ENCODE results near the gene TTPAL.
"Not testable (repeated sequence)": the region's sequence is repeated elsewhere in the genome, so short reads cannot be mapped to it uniquely, and the experiment has no call there.

Gene TTPAL

DNA sequence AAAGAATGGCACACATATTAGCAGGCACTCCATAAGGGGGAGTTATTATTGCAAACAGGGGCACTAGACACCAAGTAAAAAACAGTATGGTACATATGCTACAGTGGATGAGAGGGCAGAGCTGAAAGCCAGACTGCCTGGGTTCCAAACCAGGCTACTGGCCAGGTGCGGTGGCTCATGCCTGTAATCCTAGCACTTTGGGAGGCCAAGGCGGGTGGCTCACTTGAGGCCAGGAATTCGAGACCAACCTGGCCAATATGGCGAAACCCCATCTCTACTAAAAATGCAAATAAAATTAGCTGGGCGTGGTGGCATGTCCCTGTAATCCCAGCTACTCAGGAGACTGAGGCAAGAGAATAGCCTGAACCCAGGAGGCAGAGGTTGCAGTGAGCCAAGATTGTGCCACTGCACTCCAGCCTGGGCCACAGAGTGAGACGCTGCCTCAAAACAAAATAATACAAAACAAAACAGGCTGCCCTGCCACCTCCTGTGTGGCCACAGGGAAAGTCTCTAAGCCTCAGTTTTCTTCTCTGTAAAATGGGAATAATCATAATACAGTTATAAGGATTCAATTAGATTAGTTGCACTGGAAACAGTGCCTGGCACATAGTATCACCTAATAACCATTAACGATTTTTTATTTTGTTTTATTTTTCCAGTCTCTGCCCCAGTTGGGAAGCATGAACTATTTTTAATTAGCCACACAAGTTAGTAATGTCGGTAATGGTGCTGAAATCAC, 7.5 kb upstream of the TTPAL start:
- no peak for DNase-seq (ENCODE audit: low read depth in 2 of 2)

DNA sequence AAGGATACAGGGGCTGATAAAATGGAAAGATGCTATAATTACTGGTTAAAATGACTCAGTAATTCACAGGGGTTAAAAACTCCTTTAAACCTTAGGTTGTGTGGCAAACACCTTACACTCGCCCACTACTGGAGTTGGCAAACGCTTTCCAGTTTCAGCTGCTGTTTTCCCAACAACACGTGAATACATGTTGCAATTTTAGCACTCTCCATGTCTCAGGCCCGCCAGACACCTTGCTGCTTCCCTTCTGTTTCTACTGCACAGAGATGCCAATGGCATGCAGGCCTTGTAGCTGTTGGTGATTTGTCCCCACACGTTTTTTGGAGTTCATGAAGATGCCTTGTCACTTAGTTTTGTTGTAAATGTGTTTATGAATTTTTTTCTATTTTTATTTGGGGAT, 5.3 kb upstream of the TTPAL start:
- DNase-seq (ENCODE audit: low read depth in 2 of 2) = no peak

DNA sequence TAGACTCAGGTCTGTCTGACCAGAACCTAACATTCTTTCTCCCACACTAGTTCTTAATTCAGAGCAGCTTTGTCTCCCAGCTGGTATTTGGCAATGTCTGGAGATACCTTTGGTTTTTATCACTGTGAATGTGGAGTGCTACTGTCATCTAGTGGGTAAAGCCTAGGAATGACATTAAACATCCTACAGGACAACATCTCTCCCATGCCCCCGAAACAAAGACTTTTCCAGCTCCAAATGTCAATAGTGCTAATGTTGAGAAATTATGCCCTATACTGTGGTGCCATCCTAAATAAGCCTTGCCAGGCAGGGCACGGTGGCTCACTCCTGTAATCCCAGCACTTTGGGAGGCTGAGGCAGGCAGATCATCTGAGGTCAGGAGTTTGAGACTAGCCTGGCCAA, 4.2 kb upstream of the TTPAL start:
- peak; percentile 36 to 39 for DNase-seq (ENCODE audit: low read depth in 2 of 2)

DNA sequence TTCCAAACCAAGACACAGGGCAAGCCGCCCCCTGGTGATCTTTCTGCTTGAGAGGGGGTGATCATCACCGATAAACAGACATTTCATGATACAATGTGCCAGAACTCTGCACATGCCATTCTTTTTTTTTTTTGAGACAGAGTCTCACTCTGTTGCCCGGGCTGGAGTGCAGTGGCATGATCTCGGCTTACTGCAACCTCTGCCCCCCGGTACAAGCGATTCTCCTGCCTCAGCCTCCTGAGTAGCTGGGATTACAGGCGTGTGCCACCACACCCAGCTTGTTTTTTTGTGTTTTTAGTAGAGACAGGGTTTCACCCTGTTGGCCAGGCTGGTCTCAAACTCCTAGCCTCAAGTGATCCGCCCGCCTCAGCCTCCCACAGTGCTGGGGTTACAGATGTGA, 3.4 kb upstream of the TTPAL start:
- not testable (repeated sequence) for DNase-seq (ENCODE audit: low read depth in 2 of 2)

DNA sequence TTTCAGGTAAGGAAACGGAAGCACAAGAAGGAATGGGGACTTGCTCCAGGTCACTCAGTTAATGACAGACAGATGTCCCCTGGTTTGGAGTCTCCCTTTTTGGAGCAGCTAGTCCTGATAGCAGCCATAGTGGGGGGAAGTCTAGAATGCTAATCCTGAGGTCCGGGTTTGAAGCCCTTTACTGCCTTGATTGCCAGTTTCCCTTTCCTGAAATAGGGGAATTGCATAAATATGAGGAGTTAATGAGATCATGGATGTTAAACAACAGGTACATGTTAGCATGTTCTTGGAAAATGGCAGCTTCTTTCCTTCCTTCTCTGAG, 341 bp upstream of the TTPAL start:
- DNase-seq (ENCODE audit: low read depth in 2 of 2) = no peak

DNA sequence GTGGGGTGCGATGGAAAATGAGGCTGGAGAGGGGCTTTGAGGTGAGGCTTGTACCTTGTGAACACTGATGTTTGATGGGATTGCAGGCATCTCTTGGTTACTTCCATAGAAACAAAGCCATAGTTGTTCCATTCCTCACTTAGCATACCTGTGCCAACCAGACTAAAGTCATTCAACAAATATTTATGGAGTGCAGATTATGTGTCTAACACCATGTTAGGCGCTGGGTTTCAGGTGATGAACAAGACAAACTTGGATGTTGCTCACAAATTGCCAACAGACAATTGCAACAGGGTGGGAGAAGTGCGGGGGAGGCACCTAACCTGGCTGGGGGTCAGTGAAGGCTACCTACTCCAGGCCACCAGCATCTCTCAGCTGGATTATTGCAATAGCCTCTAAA, 1.5 kb downstream of the TTPAL start:
- DNase-seq (ENCODE audit: low read depth in 2 of 2) = no peak

DNA sequence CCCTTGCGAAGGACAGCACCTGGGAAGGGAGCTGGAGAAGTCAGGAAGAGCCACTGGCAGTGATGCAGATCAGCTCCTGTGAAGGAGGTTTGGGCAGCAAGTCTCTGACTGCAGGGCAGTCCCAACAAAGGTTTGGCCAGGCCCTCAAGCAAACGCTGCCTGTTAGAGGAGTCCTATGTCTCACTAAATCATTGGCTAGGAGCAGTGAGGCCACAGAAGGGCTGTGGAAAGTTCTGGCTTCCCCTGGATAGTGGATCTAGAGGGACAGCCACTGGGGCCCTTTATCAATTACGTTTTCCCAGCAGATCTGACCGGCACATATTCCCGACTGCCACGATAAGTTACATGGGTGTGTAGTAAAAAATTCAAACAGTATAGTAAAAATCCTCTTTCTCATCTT, 2.5 kb downstream of the TTPAL start:
- DNase-seq (ENCODE audit: low read depth in 2 of 2) = no peak

DNA sequence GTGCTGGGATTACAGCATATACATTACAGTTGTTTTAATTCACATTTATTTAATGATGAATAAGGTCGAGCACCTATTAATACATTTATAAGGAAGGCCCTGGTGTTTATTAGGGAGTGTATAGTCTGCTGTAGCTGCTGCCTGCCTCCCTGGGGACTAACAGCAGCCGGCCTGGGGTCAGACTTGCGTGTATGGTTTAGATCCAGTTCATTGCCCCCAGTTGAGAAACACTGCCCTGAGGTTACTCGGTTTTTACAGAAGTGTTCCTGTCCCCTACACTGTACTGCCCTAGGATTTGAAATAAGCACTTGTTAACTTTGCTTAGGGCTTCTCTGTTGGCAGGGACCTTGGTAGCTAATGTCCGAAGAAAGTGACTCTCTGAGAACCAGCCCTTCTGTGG, 4.0 kb downstream of the TTPAL start:
- DNase-seq (ENCODE audit: low read depth in 2 of 2) = no peak

DNA sequence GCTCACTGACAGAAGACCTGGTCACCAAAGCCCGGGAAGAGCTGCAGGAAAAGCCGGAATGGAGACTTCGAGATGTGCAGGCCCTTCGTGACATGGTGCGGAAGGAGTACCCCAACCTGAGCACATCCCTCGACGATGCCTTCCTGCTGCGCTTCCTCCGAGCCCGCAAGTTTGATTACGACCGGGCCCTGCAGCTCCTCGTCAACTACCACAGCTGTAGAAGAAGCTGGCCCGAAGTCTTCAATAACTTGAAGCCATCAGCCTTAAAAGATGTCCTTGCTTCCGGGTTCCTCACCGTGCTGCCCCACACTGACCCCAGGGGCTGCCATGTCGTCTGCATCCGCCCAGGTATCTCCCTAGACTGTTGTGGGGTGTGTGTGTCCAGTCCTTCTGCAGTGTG, 4.4 kb downstream of the TTPAL start:
- DNase-seq (ENCODE audit: low read depth in 2 of 2) = no peak

DNA sequence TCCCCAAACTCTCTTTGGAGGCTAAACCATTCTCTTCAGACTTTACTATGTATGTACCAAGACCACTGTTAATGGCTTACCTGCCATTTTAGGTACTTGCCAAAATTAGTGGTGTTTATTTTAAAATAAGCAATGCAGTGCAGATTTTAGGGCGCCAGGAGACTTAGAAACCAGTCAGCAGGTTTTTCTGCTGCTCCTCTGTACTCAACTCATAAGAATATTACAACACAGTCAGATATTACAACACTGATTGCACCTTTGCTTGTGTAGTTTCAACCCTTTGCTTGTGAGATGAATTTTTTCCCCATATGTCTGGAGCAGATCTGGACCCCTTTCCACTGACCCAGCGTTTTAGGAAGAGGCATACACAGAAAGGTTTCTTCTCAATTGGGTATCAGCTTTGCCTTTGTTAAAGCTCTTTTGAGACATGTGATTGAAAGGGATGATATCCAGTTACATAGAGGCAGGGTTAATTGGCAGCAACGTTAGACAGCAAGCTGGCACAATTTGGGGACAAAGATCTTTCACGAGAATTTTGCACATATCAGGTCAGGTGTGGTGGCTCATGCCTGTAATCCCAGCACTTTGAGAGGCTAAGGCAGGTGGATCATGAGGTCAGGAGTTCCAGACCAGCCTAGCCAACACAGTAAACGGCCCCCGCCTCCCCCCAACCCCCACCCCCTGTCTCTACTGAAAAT, 6.2 kb downstream of the TTPAL start:
- no peak for DNase-seq (ENCODE audit: low read depth in 2 of 2)

DNA sequence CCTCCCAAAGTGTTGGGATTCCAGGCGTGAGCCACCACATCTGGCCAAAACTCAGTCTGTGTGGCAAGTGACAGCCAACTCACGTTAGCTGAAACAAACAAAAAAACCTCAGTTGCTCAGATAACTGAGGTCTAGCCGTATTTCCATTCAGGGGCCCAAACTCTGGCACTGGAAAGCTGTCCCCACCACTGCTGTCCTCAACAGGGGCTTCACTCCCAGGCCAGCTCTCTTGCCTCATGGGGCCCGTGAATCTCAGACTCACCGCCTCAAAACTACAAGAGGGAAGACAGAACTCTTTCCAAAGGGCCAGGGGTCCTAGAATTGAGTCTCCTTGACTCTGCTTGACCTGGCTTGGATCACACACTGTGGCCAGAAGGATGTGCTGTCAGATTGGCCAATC, 7.4 kb downstream of the TTPAL start:
- DNase-seq (ENCODE audit: low read depth in 2 of 2) = no peak

DNA sequence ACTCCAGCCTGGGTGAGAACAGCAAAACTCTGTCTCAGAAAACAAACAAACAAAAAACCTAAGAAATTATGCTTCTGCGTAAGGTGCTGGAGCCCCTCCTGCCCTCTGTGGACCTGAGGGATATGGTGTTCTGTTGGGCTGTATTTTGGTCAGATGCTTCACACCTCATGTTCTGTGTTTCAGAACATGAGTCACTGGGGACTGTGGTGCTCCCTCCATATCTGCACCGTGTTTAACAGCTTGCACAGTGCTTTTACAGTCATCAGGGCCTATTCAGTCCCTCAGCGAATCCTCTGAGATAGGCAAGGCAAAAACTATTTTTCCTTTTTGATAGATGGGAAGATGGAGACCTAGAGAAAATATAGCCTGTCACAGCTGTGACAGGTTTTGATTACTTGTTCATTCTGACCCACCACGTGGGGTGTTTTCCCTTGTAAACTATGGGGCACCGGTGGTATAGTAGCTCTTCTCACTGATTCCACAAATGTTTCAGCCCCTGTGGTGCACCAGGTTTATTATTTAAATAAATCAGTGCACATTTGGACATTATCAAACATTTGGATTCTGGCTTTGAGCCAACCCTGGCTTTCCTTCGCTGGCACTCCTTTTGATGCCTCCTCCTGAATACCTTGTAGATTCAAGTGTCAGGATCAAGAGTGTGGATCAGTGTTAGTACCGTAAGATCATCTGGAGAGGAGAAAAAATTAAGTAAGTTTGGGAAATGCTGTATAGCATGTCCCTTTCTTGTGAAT, 9.6 kb downstream of the TTPAL start:
- no peak for DNase-seq (ENCODE audit: low read depth in 2 of 2)

DNA sequence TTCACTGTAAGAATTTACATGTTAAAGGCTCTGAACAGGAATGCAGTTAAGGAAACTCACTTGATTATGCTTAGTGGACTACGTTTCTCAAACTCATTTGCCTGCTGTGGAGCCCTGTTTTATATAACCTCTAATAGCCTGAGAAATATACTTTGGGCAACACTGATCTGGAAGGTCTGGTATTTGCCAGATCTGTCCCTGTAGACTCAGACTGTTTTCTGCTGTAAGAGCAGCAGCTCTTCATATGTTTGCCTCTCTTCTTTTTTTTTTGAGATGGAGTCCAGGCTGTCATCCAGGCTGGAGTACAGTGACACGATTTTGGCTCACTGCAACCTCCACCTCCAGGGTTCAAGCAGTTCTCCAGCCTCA, 10.1 kb downstream of the TTPAL start:
- DNase-seq (ENCODE audit: low read depth in 2 of 2) = no peak

DNA sequence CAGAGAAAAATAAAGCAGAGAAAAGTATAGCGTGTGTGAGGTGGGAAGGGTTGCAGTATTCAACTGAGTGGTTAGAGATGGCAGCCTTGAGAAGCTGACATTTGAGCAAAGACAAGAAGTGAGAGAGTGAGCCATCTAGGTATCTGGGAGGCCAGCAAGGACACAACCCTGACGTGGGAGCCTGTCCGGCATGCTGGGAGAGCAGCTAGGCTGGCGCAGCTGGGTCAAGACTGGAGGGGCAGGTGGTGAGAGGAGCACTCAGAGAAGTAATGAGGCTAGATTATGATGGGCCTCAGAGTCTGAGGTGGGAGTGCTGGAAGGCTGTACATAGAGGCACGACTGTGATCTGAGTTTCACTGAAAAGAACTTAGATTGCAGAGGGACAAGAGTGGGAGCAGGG, 12.9 kb downstream of the TTPAL start:
- DNase-seq (ENCODE audit: low read depth in 2 of 2) = no peak

DNA sequence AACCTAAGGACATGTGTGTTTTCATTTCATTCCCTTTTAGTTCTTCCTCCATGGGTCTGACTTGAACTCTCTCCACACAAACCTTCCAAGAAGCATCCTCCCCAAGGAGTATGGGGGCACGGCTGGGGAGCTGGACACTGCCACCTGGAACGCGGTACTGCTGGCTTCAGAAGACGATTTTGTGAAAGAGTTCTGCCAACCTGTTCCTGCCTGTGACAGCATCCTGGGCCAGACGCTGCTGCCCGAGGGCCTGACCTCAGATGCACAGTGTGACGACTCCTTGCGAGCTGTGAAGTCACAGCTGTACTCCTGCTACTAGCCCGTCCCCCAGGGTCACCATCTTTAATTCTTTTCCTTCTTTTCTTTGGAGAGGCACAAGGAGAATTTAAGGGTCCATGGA, 13.5 kb downstream of the TTPAL start:
- DNase-seq (ENCODE audit: low read depth in 2 of 2) = no peak

DNA sequence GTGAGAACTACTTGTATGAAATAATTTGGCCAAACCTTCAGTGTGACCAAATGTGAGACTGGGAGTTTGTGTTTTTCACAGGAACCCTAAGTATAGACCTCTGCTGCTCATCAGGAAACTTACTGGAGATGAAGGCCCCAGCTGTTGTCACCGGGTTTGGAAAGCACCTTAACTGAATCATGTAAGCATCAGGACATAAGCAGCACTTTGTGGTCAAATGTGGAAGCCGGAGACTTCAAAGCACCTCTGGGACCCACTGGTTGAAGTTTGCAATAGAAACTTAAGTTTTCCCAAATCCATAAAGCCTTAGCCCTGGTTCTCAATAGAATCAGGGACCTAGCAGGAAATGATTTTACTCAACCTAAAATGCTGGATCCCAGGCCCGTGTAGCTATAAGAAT, 14.3 kb downstream of the TTPAL start:
- no peak for DNase-seq (ENCODE audit: low read depth in 2 of 2)

DNA sequence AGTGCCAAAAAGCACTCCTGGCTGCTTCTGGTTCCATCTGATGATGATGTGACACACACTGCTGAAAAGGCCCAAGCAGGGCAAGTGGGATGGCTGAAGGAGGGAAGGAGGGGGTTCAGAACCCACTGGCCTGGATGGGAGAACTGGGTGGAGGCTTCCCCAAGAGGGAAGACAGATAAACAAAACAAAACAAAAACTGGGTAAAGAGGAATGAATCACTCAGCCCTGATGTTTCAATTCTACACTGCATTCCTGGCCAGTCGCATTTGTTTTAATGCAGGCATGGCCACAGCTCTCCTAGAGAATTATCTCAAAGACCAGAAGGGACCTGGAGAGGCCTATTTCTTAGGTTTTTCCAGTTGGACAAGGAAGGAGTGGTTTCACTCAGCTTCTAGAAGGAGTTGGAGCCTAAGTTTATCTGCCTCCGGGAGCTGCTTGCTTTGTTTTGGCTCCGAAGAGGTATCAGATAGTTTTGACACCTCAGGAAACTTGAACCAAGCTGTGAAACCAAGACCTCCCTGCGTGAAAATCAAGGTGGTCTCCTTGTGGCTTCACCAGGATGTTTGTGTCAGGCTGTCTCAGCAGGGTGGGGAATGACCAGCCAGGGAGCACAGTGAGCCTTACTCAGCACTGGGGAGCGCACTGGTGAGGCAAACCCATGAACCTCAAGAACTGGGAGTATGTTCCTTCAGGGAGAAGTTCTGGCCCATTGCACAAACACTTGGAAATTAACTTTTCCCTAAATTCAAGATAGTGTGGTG, 16.1 kb downstream of the TTPAL start:
- DNase-seq (ENCODE audit: low read depth in 2 of 2) = no peak

DNA sequence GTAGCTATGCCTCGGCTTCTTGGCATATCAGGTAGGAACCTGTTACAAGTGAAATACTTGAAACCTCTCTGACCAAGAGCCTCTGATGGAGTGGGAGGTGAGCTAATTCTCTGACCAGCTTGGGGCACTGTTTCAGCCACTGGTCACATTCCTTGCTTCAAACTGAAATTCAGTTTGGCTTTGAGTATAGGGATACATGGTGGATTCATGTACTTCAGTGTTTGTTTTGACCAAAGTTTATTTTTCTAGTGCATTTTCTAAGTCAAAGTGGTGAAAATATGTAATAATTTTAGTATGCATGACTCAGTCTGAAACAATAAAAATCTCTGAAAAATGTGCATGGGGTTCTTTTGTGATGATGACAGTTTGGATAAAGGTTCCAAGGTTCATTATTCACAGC, 18.6 kb downstream of the TTPAL start:
- no peak for DNase-seq (ENCODE audit: low read depth in 2 of 2)

DNA sequence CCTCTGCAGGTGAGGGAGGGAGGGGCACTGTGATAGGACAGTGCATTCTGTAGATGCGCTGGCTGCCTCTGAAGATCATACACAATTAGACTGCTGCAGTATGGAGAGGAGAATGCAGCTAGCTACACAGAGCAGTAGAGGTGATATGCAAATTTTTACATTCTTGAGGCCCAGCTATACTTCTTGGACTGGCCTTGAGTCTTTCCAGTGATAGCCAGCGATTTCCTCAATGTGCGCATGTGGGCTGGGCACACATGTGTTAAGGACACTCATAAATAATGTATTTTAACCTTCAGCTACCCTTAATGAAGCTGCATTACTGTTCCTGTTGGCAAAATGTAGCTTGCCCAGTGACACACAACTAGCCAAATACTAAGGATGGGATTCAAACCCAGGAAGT, 19.0 kb downstream of the TTPAL start:
- no peak for DNase-seq (ENCODE audit: low read depth in 2 of 2)

DNA sequence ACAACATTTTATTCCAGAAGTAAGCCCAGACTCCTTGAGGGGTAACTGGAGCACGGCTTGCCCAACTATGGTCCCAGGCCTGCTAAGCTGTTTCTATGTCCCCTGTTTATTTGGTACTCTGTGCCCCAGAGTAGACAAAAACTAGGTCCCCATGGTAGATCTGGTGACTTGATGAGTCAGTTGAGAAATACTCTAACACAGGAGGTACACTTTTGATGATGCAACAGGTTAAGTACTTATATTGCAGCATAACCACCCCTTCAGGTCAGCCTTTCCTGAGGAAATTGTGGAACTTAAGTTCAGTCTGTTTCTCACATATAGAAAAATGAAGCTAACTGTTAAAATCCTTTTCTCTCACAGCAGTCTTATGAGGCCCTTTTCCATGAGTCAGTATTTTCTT, 19.6 kb downstream of the TTPAL start:
- DNase-seq (ENCODE audit: low read depth in 2 of 2) = no peak

DNA sequence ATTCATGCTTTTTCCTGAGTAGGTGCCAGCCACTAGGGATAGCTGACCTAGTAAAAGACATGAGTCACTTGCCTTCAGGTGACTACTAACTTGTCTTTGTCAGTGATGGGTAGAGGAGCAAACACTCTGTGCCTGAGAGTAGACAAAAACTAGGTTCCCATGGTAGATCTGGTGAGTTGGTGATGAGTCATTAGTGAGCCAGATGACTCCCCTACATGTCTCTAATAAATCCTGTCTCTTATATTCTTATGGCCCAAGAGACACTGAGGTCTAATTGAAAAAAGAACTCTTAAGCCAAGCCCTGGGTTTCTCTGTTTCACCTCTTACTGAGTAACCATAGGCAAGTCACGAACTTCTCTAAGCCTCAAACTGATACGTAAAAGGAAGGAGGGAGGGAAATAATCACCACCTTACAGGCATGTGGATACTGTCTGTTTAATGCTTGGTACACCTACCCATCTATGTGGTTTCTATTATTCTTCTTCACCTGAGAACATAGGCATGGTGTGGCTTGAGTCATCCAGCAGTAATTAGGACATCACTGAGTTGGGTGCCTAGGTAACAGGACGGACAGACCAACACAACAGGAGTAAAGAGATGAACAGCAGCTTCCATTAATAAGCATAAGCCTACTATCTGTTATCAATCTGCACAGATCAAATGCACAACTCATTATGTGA, 20.3 kb downstream of the TTPAL start:
- peak; percentile 87 to 88 for DNase-seq (ENCODE audit: low read depth in 2 of 2)

DNA sequence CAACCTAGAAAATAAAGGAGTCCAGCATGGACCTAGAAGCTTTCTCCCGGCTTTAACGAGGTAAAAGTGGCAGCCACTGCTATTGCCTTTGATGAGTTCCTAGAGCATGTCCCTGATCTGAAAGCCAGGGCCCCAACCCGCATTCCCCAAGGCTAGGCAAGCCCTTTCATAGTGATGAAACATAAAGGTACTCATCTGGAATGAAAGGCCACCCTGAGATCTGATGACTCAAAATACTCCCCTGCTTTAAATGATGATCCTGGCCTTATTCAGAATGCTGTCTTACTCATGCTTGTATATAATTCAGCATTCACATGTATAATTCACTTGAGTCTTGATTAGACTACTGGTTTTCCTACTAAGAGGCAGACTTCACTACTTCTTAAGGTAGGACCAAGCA, 21.3 kb downstream of the TTPAL start:
- DNase-seq (ENCODE audit: low read depth in 2 of 2) = peak; percentile 61 to 62

All from fibroblast of skin of left quadriceps (primary cell).